Natural killer cell treated with Interleukin-12 subunit alpha and Interleukin-12 subunit beta and Interleukin-15 and Interleukin-18, amount 100 ng/mL, for 72 hours (primary cell): Measurements from ENCODE around the gene PLCG2. TPM values are rescaled to one million over a fixed set of nuclear protein-coding genes. Genes with fewer than 3 reads are reported as not detected.
"Not testable (repeated sequence)": the region's sequence is repeated elsewhere in the genome, so short reads cannot be mapped to it uniquely, and the experiment has no call there.

Experiments
- ATAC-seq, 2 donors: fragments of 150-1000 bp; cut with Tn5 transposase in 1 of 2; sonication (Bioruptor Pico), chemical (Tn5 transposase) in 1 of 2; 2 replicates each; pipeline ENCODE4 v1.10.0; 2021
- DNase-seq: peaks from one replicate; pipeline ENCODE4 v3.0.0; 2022; ENCODE audit warnings: low spot score
- H3K27ac Mint-ChIP-seq, 2 donors: 1 replicate in 1 of 2; 2 replicates in 1 of 2; pipeline ENCODE4 v1.8.0; 2022; ENCODE audit warnings: mixed read lengths in 2 of 2, mild to moderate bottlenecking in 1 of 2, moderate library complexity in 1 of 2
- H3K27me3 Mint-ChIP-seq, 2 donors: 1 replicate in 1 of 2; 2 replicates in 1 of 2; pipeline ENCODE4 v1.8.0; 2022; ENCODE audit warnings: mixed read lengths in 2 of 2
- H3K36me3 Mint-ChIP-seq: one replicate; pipeline ENCODE4 v1.8.0; 2022; ENCODE audit warnings: mixed read lengths
- H3K4me1 Mint-ChIP-seq, 2 donors: 1 replicate in 1 of 2; 2 replicates in 1 of 2; pipeline ENCODE4 v1.8.0; 2022; ENCODE audit warnings: low read depth in 2 of 2, mixed read lengths in 2 of 2, mild to moderate bottlenecking in 1 of 2
- H3K4me3 Mint-ChIP-seq: one replicate; pipeline ENCODE4 v1.8.0; 2022; ENCODE audit warnings: mixed read lengths
- H3K9me3 Mint-ChIP-seq: 2 replicates; pipeline ENCODE4 v1.8.0; 2022; ENCODE audit warnings: mixed read lengths
- total RNA-seq, 2 donors: library from RNA; stranded (reverse); gene quantifications; one replicate each; pipeline ENCODE4 v1.2.3, GENCODE V29; 2022

The PLCG2 gene
- total RNA-seq, 2 donors from 2014 or later = 73.4 to 101 TPM

DNA sequence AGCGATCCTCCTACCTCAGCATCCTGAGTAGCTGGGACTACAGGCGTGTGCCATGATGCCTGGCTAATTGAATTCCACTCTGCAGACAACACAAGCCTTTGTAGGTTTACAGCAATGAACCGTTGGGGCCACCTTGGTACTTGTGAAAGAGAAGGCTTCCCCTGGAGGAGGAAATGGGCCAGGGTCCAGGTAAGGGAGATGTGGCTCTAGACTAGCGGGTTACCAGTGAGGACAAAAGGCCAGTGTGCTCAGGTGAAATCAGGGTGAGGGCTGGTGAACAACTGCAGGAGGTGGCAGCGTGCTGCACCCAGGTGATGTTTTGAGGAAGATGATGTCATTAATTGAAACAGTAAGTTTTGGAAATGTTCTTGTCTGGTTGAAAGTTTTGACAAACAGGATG, 225.5 kb downstream of the PLCG2 start:
- Mint-ChIP-seq H3K27ac (no peak overlapping the region), H3K4me3 (no peak overlapping the region), H3K27me3 (no peaks in the 10 kb centered on the region), H3K9me3 (peaks cover 6% of the 10 kb centered on the region), H3K36me3 (peaks cover 7% of the 10 kb centered on the region), H3K4me1 (peaks cover 4 to 10% of the 10 kb centered on the region in 2 donors)
- DNase-seq (no peak), ATAC-seq (no peak)

DNA sequence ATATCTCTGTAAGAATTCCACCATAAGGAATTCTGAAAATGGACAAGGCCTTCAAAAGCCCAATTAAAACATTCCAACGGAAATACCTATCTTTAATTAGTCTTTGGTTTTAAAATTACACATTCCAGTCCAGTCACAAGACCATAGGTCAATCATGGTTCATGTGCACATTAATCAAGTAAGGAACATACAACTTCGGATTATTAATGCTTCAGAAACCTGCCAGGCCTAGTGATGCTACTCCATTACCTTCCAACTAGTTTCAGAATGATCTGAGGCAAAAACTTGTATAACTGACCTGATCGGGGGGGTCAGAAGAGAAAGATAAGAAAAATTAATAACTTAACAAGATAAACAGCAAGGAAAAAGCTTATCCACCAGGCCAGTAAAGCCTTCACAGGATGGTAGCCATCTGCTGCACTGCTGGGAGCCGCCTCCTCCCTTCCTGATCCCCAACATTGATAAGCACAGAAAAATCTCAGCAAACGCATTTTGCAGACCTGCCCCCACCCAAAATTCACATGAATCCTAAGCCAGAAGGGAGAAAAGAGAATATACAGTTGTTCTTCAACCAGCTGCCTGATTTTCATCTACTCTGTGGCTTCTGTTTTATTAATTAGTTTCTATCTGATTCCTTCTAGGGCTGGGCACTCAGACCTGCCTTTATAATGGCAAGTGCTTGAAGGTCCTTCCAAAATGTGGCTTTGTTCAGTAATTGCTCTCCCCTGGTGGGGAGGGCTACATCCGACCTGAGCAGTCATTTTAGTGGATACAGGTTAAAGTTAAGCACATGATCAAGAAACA, 226.1 kb downstream of the PLCG2 start:
- H3K9me3 Mint-ChIP-seq = peaks cover 6% of the 10 kb centered on the region
- H3K4me3 Mint-ChIP-seq = no peak overlapping the region
- peaks cover 6 to 10% of the 10 kb centered on the region in 2 donors for H3K4me1 Mint-ChIP-seq
- DNase-seq (no peak), ATAC-seq (no peak)
- H3K27me3 Mint-ChIP-seq = no peaks in the 10 kb centered on the region
- no peak overlapping the region for H3K27ac Mint-ChIP-seq
- peaks cover 7% of the 10 kb centered on the region for H3K36me3 Mint-ChIP-seq

DNA sequence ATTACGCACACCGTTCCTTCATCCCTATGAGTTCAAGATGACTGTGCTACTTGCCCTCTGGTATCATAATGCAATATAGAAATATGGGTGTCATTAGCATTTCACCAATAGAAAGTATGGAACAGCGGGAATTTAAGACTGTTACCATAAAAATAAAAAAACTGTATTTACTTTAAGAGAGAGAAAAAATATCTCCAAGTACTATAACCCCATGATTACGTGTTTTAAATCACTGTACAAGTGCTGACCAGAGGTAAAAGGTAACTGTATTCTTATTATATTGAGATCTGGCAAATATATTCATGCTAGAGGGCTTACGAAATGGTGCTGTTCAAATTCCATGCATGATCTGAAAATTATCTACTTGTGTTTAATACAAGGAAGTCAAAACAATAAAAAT, 226.9 kb downstream of the PLCG2 start:
- peaks cover 6% of the 10 kb centered on the region for H3K9me3 Mint-ChIP-seq
- peaks cover 12% of the 10 kb centered on the region for H3K36me3 Mint-ChIP-seq
- no peak for DNase-seq
- no peak for ATAC-seq
- H3K27me3 Mint-ChIP-seq = no peaks in the 10 kb centered on the region
- H3K4me3 Mint-ChIP-seq = no peak overlapping the region
- peaks cover 14 to 16% of the 10 kb centered on the region in 2 donors for H3K4me1 Mint-ChIP-seq
- H3K27ac Mint-ChIP-seq = no peak overlapping the region

DNA sequence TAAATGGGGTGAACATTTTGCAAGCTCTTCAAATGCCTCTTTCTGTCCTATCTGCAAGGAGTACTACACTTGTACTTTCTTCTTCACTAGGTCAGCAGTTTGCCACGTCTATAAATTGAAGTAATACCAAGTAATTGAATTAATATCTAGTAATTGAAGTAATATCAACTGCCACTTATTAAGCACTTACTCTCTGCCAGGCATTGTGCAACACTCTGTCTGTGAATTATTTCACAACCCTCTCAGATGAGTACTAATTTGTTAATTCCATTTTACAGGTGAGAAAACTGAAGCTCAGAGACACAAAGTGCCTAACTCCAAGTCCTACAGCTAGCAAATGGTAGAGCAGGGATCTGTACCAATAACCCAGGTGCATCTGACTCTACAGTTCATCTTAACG, 228.1 kb downstream of the PLCG2 start:
- ATAC-seq = no peak
- Mint-ChIP-seq H3K27ac (no peak overlapping the region), H3K4me3 (no peak overlapping the region), H3K4me1 (peaks cover 20 to 22% of the 10 kb centered on the region in 2 donors), H3K36me3 (peaks cover 18% of the 10 kb centered on the region), H3K9me3 (peaks cover 10% of the 10 kb centered on the region), H3K27me3 (no peaks in the 10 kb centered on the region)
- DNase-seq = no peak

DNA sequence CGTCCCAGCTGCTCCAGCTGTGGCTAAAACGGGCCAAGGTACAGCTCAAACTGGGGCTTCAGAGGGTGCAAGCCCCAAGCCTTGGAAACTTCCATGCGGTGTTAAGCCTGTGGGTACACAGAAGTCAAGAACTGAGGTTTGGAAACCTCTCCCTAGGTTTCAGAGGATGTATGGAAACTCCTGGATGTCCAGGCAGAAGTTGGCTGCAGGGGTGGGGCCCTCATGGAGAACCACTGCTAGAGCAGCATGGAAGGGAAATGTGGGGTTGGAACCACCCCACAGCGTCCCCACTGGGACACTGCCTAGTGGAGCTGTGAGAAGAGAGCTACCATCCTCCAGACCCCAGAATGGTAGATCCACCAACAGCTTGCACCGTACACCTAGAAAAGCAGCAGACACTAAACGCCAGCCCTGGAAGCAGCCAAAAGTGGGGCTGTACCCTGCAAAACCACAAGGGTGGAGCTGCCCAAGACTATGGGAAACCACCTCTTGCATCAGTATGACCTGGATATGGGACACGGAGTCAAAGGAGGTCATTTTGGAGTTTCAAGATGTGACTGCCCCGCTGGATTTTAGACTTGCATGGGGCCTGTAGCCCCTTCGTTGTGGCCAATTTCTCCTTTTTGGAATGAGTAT, 230.0 kb downstream of the PLCG2 start:
- ATAC-seq = no peak
- H3K9me3 Mint-ChIP-seq = peaks cover 10% of the 10 kb centered on the region
- H3K4me3 Mint-ChIP-seq = no peak overlapping the region

DNA sequence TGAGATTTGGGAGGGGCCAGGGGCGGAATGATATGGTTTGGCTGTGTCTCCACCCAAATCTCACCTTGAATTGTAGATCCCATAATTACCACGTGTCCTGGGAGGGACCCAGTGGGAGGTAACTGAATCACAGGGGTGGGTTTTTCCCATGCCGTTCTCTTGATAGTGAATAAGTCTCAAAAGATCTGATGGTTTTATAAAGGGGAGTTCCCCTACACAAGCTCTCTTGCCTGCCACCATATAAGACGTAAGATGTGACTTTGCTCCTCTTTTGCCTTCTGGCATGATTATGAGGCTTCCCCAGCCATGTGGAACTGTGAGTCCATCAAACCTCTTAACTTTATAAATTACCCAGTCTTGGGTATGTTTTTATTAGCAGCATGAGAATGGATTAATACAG, 230.7 kb downstream of the PLCG2 start:
- not testable (repeated sequence) for H3K9me3 Mint-ChIP-seq, DNase-seq, ATAC-seq, H3K4me3 Mint-ChIP-seq, H3K27ac Mint-ChIP-seq
- H3K4me1 Mint-ChIP-seq = peaks cover 18 to 20% of the 10 kb centered on the region in 2 donors
- peaks cover 18% of the 10 kb centered on the region for H3K36me3 Mint-ChIP-seq
- H3K27me3 Mint-ChIP-seq = peaks cover 7 to 10% of the 10 kb centered on the region in 2 donors

More for the DNA sequence above, 230.0 kb downstream of the PLCG2 start:
- Mint-ChIP-seq H3K27ac (no peak overlapping the region), H3K4me1 (peaks cover 19 to 20% of the 10 kb centered on the region in 2 donors), H3K36me3 (peaks cover 18% of the 10 kb centered on the region), H3K27me3 (peaks cover 7 to 8% of the 10 kb centered on the region in 2 donors)
- no peak for DNase-seq

DNA sequence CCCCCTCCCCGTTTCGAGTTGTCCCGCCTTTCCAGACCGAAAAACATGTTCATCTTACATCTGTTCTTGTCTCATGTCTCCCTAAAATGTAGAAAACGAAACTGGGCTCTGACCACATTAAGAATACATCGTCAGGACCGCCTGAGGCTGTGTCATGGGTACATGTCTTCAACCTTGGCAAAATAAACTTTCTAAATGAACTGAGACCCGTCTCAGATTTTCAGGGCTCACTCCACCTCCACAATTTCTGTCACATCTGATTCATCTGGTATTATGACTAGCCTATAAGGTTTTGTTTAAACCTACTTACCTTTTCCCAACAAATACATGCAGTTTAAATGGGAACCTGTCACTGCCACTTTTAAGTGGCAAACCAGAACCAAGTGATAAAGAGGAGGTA, 231.6 kb downstream of the PLCG2 start:
- Mint-ChIP-seq H3K27ac (peak overlapping the region; percentile 75 to 95), H3K36me3 (peaks cover 18% of the 10 kb centered on the region)
- no peak for ATAC-seq

DNA sequence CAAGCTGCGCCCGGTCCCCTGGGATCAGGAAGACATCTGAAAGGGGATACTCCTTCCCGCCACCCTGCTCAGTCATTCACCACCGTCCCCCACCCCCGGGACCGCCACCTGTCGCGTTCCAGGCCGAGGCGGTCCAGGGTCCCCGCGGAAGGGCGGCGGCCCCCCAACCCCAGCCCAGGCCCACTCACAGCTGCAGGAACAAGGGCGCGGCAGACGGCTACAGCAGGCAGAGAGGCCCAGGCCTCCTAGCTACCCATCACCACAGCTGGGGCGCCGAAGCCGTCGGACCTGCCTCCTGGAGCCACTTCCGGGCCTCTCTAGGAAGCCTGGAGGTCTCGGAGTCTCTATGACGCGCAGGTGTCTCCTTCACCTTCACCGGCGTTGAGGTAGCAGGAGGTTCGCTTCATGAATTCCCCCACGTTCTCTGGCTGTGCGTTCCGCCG, 232.1 kb downstream of the PLCG2 start, which contains the start of gene SDR42E1:
Gene SDR42E1 (minus strand): TSS at position 272 of the 443 bp plus-strand sequence. CDS start 10,612 bp downstream, outside the sequence.
- ATAC-seq = peak; percentile 86 to 88
- H3K4me3 Mint-ChIP-seq = peak within 1 kb of the TSS; percentile 93
- DNase-seq = peak; percentile 74
- peaks cover 10% of the 10 kb centered on the region for H3K9me3 Mint-ChIP-seq
- peaks cover 18 to 20% of the 10 kb centered on the region in 2 donors for H3K4me1 Mint-ChIP-seq
- H3K27ac Mint-ChIP-seq = peak within 1 kb of the TSS; percentile 75 to 95
- H3K27me3 Mint-ChIP-seq = peaks cover 12 to 17% of the 10 kb centered on the region in 2 donors
- H3K36me3 Mint-ChIP-seq = peaks cover 18% of the 10 kb centered on the region

More for the DNA sequence above, 231.6 kb downstream of the PLCG2 start:
- H3K4me3 Mint-ChIP-seq = peak overlapping the region; percentile 93
- peaks cover 18 to 20% of the 10 kb centered on the region in 2 donors for H3K4me1 Mint-ChIP-seq
- no peak for DNase-seq
- H3K27me3 Mint-ChIP-seq = peaks cover 12 to 15% of the 10 kb centered on the region in 2 donors
- H3K9me3 Mint-ChIP-seq = peaks cover 10% of the 10 kb centered on the region

Other genes with a start within 250 kb of the PLCG2 start
- gene SDR42E1, start 232.2 kb downstream of the PLCG2 start, total RNA-seq = 10 to 100 TPM in 1 of 2 donors, 1 to 10 TPM in 1; 6.1 to 12.6 TPM